GM19351 (cell line): ENCODE data around the gene POLG2.
"Not testable (repeated sequence)": the region's sequence is repeated elsewhere in the genome, so short reads cannot be mapped to it uniquely, and the experiment has no call there.

ENCODE experiments used
- ATAC-seq: cut with Tn5 transposase; IDR thresholded peaks from one replicate; pipeline ENCODE4 v1.9.1; 2021; ENCODE audit warnings: mild to moderate bottlenecking, moderate library complexity; ENCODE audit not compliant: unreplicated experiment

Gene POLG2

GRCh38 chr17:64491034-64491860, 5.6 kb downstream of the POLG2 start:
- ATAC-seq: no peak

- ATAC-seq: no peak
Measured at GRCh38 chr17:64488301-64488700, 8.6 kb downstream of the POLG2 start.

GRCh38 chr17:64484380-64484779, 12.5 kb downstream of the POLG2 start:
- ATAC-seq: no peak

- no peak for ATAC-seq
Measured at GRCh38 chr17:64480951-64481350, 15.9 kb downstream of the POLG2 start.

GRCh38 chr17:64477849-64478248, 19.0 kb downstream of the POLG2 start:
- no peak for ATAC-seq

GRCh38 chr17:64472564-64472963, 24.3 kb downstream of the POLG2 start:
- no peak for ATAC-seq

GRCh38 chr17:64471440-64471839, 25.4 kb downstream of the POLG2 start:
- no peak for ATAC-seq

- no peak for ATAC-seq
Measured at GRCh38 chr17:64470625-64471024, 26.2 kb downstream of the POLG2 start.

GRCh38 chr17:64466834-64467233, 30.0 kb downstream of the POLG2 start:
- ATAC-seq: not testable (repeated sequence)

GRCh38 chr17:64466019-64466735, 30.7 kb downstream of the POLG2 start:
- no peak for ATAC-seq

GRCh38 chr17:64461788-64462187, 35.1 kb downstream of the POLG2 start:
- no peak for ATAC-seq

- ATAC-seq: no peak
Measured at GRCh38 chr17:64460955-64461354, 35.9 kb downstream of the POLG2 start.

- not testable (repeated sequence) for ATAC-seq
Measured at GRCh38 chr17:64459818-64460217, 37.0 kb downstream of the POLG2 start.

- ATAC-seq: no peak
Measured at GRCh38 chr17:64459284-64459747, 37.5 kb downstream of the POLG2 start.

GRCh38 chr17:64458756-64459155, 38.1 kb downstream of the POLG2 start:
- no peak for ATAC-seq

GRCh38 chr17:64457156-64457555, 39.7 kb downstream of the POLG2 start:
- no peak for ATAC-seq

- no peak for ATAC-seq
Measured at GRCh38 chr17:64455993-64456885, 40.6 kb downstream of the POLG2 start.

GRCh38 chr17:64449545-64449944, 47.3 kb downstream of the POLG2 start:
- ATAC-seq: no peak

- no peak for ATAC-seq
Measured at GRCh38 chr17:64448665-64449512, 48.0 kb downstream of the POLG2 start, which contains the start of gene MILR1. Gene MILR1 (plus strand): TSS chr17:64449115. CDS start chr17:64449169, 54 bp downstream.

GRCh38 chr17:64447526-64447925, 49.3 kb downstream of the POLG2 start:
- ATAC-seq: no peak
